ENCODE measurements around the gene GLIPR1.
A peak's percentile ranks its signal among the peaks of the same experiment; 100 is the strongest.
"Not testable (repeated sequence)": the region's sequence is repeated elsewhere in the genome, so short reads cannot be mapped to it uniquely, and the experiment has no call there.

GLIPR1 gene

GRCh38 chr12:75511116-75512048 lies 30.8 kb downstream of the GLIPR1 start, which contains the start of gene KRR1:
KRR1 (minus strand) TSS chr12:75511609; CDS start chr12:75511597, 12 bp downstream.
- peak; percentile 98 for DNase-seq (ENCODE audit: low read depth, low spot score)

GRCh38 chr12:75521224-75521623 lies 40.7 kb downstream of the GLIPR1 start:
- DNase-seq (ENCODE audit: low read depth, low spot score): not testable (repeated sequence)

- peak; percentile 23 for DNase-seq (ENCODE audit: low read depth, low spot score)
These were observed 41.6 kb downstream of the GLIPR1 start for GRCh38 chr12:75522124-75522523.

- DNase-seq (ENCODE audit: low read depth, low spot score): peak; percentile 7
These were observed 44.7 kb downstream of the GLIPR1 start for GRCh38 chr12:75525263-75525662.

GRCh38 chr12:75526655-75527511 lies 46.3 kb downstream of the GLIPR1 start:
- DNase-seq (ENCODE audit: low read depth, low spot score): peak; percentile 70

- DNase-seq (ENCODE audit: low read depth, low spot score): peak; percentile 4
These were observed 47.7 kb downstream of the GLIPR1 start for GRCh38 chr12:75528272-75528671.

- DNase-seq (ENCODE audit: low read depth, low spot score): peak; percentile 3
These were observed 48.1 kb downstream of the GLIPR1 start for GRCh38 chr12:75528692-75529091.

- DNase-seq (ENCODE audit: low read depth, low spot score): no peak
These were observed 48.8 kb downstream of the GLIPR1 start for GRCh38 chr12:75529316-75529715.

GRCh38 chr12:75529826-75530225 lies 49.3 kb downstream of the GLIPR1 start:
- no peak for DNase-seq (ENCODE audit: low read depth, low spot score)

- peak; percentile 53 for DNase-seq (ENCODE audit: low read depth, low spot score)
These were observed 52.7 kb downstream of the GLIPR1 start for GRCh38 chr12:75533239-75533638.

- no peak for DNase-seq (ENCODE audit: low read depth, low spot score)
These were observed 59.3 kb downstream of the GLIPR1 start for GRCh38 chr12:75539889-75540288.

- no peak for DNase-seq (ENCODE audit: low read depth, low spot score)
These were observed 62.4 kb downstream of the GLIPR1 start for GRCh38 chr12:75542942-75543341.

GRCh38 chr12:75543529-75543928 lies 63.0 kb downstream of the GLIPR1 start:
- DNase-seq (ENCODE audit: low read depth, low spot score): no peak

GRCh38 chr12:75545636-75546035 lies 65.1 kb downstream of the GLIPR1 start:
- no peak for DNase-seq (ENCODE audit: low read depth, low spot score)

- DNase-seq (ENCODE audit: low read depth, low spot score): no peak
These were observed 68.3 kb downstream of the GLIPR1 start for GRCh38 chr12:75548879-75549278.

- no peak for DNase-seq (ENCODE audit: low read depth, low spot score)
These were observed 69.4 kb downstream of the GLIPR1 start for GRCh38 chr12:75549989-75550388.

- peak; percentile 26 for DNase-seq (ENCODE audit: low read depth, low spot score)
These were observed 70.1 kb downstream of the GLIPR1 start for GRCh38 chr12:75550401-75551240.

- no peak for DNase-seq (ENCODE audit: low read depth, low spot score)
These were observed 70.9 kb downstream of the GLIPR1 start for GRCh38 chr12:75551477-75551876.

- DNase-seq (ENCODE audit: low read depth, low spot score): peak; percentile 65
These were observed 72.8 kb downstream of the GLIPR1 start for GRCh38 chr12:75553398-75553797.
